ENCODE measurements around the gene ZNF827.

Gene ZNF827

GRCh38 chr4:145881989-145882388, 56.6 kb downstream of the ZNF827 start:
- ChIA-PET CTCF (no interaction called here), POLR2A (interaction anchor here (0.6 kb wide), 1 partner anchor 52 kb away, joined by 3 read pairs; no protein-coding TSS in a partner anchor)
- Histone ChIP-seq H3K9me3 (ENCODE audit: control insufficient read depth, insufficient read depth, low read depth, low read length) (no peaks in the 10 kb centered on the region), H3K36me3 (ENCODE audit: control insufficient read depth in 2 of 2, insufficient read depth in 1 of 2, low read length in 2 of 2) (peaks cover 0 to 10% of the 10 kb centered on the region in 2 experiments; a peak in 1 of 3 replicates), H3K4me1 (ENCODE audit: control insufficient read depth, insufficient read depth, low read length) (peaks cover 15% of the 10 kb centered on the region), H3K27ac (ENCODE audit: extremely low read depth, low read depth, low read length) (no peak overlapping the region), H3K4me3 (ENCODE audit: low read depth, low read length) (no peak overlapping the region)
- no peak for TF ChIP-seq ZNF354C (tag by site-specific recombination; IDR thresholded peaks at IDR 0.05; ENCODE audit: borderline replicate concordance, low read depth)
- no peak for TF ChIP-seq ZNF529 (tag by site-specific recombination; IDR thresholded peaks at IDR 0.05; ENCODE audit: insufficient replicate concordance)
- no peak for TF ChIP-seq KLF7 (tag by site-specific recombination; IDR thresholded peaks at IDR 0.05; ENCODE audit: borderline replicate concordance)
- no peak for TF ChIP-seq ZBTB17 (tag by site-specific recombination; IDR thresholded peaks at IDR 0.05)

GRCh38 chr4:145881576-145881975, 57.0 kb downstream of the ZNF827 start:
- H3K4me3 ChIP-seq (ENCODE audit: low read depth, low read length): no peak overlapping the region
- POLR2A ChIA-PET: no interaction called here
- CTCF ChIA-PET: interaction anchor here (0.6 kb wide), 1 partner anchor 42 kb away, joined by 4 read pairs; no protein-coding TSS in a partner anchor
- H3K27ac ChIP-seq (ENCODE audit: extremely low read depth, low read depth, low read length): no peak overlapping the region
- H3K9me3 ChIP-seq (ENCODE audit: control insufficient read depth, insufficient read depth, low read depth, low read length): no peaks in the 10 kb centered on the region
- H3K4me1 ChIP-seq (ENCODE audit: control insufficient read depth, insufficient read depth, low read length): peaks cover 15% of the 10 kb centered on the region
- peaks cover 0 to 10% of the 10 kb centered on the region in 2 experiments; a peak in 1 of 3 replicates for H3K36me3 ChIP-seq (ENCODE audit: control insufficient read depth in 2 of 2, insufficient read depth in 1 of 2, low read length in 2 of 2)
- TF ChIP-seq SETDB1 (IDR thresholded peaks at IDR 0.05; ENCODE audit: insufficient read length, low read length): no peak
- no peak for TF ChIP-seq ELK4 (IDR thresholded peaks at IDR 0.05; ENCODE audit: borderline replicate concordance, low read depth, low read length)
- TF ChIP-seq PRDM1 (tag by site-specific recombination; IDR thresholded peaks at IDR 0.05): no peak
- no peak for TF ChIP-seq ZBTB48 (tag by site-specific recombination; IDR thresholded peaks at IDR 0.05)
- TF ChIP-seq ZFP3 (tag by site-specific recombination; IDR thresholded peaks at IDR 0.05; ENCODE audit: low read depth): no peak
- no peak for TF ChIP-seq PRDM2 (tag by site-specific recombination; IDR thresholded peaks at IDR 0.05; ENCODE audit: borderline replicate concordance)
- no peak for TF ChIP-seq ZNF26 (tag by site-specific recombination; IDR thresholded peaks at IDR 0.05)
- TF ChIP-seq KLF8 (tag by site-specific recombination; IDR thresholded peaks at IDR 0.05): no peak
- no peak for TF ChIP-seq ZNF18 (tag by site-specific recombination; IDR thresholded peaks at IDR 0.05)
- no peak for TF ChIP-seq ZBTB10 (tag by site-specific recombination; IDR thresholded peaks at IDR 0.05)
- no peak for TF ChIP-seq ZNF266 (tag by site-specific recombination; IDR thresholded peaks at IDR 0.05; ENCODE audit: low read depth)
- no peak for TF ChIP-seq TSHZ1 (tag by site-specific recombination; IDR thresholded peaks at IDR 0.05; ENCODE audit: borderline replicate concordance)
- TF ChIP-seq GLI2 (tag by site-specific recombination; IDR thresholded peaks at IDR 0.05; ENCODE audit: borderline replicate concordance, low read depth): no peak

Measured in HEK293 (cell line).